SH-SY5Y (cell line): Measurements from ENCODE around the gene SECISBP2.

Experiments
- GATA2 ChIP-seq: IDR thresholded peaks from 2 replicates; pipeline ENCODE4 v1.6.1; 2011; ENCODE audit warnings: mild to moderate bottlenecking, low read depth, low read length
- GATA3 ChIP-seq: IDR thresholded peaks from 2 replicates; pipeline ENCODE4 v1.6.1; 2011; ENCODE audit warnings: low read depth, mild to moderate bottlenecking, low read length, moderate library complexity

DNA sequence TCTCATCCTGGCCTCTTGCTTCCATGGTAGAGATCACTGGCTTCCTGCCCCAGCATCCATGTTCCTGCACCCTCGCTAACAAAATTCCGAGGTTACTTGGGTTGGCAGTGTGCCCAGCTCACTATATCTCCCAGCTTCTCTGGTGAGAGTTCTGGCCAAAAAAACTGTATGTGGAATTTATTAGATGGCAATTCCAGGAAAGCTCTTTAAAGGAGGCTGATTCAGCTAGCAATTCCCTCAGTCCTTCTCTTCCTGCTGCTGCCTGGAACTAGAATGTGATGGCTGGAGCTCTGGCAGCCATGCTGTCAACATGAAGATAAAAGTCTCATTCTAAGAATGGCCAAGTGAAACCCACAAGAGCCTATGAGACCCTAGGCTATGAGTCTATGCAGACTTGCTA, 88.8 kb downstream of the SECISBP2 start:
- TF ChIP-seq GATA3, result no peak
- TF ChIP-seq GATA2, result no peak
